ENCODE results near the gene LRCH3. TPM values are rescaled to one million over a fixed set of nuclear protein-coding genes. Genes with fewer than 3 reads are reported as not detected.

LRCH3 gene
- 26.9 TPM for polyA plus RNA-seq (2013, experiment 1 of 2)
- 26.2 TPM for polyA plus RNA-seq (2013, experiment 2 of 2)

DNA sequence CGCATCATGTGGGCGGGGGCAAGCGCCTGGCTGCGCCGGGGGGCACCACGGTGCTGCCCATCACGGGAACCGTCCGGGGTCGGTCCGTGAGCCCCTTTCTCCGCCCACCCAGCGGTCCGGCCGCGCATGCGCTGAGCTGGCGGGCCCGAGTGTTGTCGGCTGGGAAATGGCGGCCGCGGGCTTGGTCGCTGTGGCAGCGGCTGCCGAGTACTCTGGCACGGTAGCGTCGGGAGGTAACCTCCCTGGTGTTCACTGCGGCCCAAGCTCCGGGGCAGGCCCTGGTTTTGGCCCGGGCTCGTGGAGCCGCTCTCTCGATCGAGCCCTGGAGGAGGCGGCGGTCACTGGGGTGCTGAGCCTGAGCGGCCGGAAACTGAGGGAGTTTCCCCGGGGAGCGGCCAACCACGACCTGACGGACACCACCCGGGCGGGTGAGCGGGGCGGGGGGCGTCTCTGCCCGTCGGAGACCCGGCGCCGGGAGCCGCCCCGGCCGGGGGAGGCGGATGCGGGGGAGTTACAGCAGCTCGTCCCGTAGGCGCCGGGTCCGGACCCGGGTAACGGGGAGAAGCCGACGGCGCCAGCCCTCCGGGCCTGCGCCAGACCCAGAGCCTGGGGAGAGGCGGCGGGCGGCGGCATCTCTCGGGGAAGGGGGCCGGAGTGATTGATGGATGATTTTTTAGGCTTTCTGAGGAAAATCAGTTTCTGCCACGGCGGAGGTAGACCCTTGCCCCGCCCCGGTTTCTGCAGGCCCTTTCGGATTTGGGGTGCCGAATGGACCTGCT is at the start of gene LRCH3:
TSS of gene LRCH3 (plus strand) at position 142 of the 779 bp plus-strand sequence. CDS start at position 167, 25 bp downstream.
- peaks cover 0 to 13% of the 10 kb centered on the region in 2 experiments for H3K36me3 ChIP-seq (ENCODE audit: control insufficient read depth in 1 of 2, insufficient read depth in 2 of 2, low read depth in 1 of 2, low read length in 2 of 2)
- H3K27me3 ChIP-seq (ENCODE audit: control insufficient read depth in 1 of 2, insufficient read depth in 1 of 2, low read length in 2 of 2), result no peaks in the 10 kb centered on the region
- H2BK12ac ChIP-seq (ENCODE audit: low read length in 2 of 2), result peak within 1 kb of the TSS in 1 of 2 experiments; percentile 78
- H3K23ac ChIP-seq (ENCODE audit: low read length in 2 of 2), result peak within 1 kb of the TSS in 1 of 2 experiments; percentile 89
- H3K9me3 ChIP-seq (ENCODE audit: control insufficient read depth, low read length), result no peaks in the 10 kb centered on the region
- peak within 1 kb of the TSS; percentile 92 for H3K4me2 ChIP-seq (ENCODE audit: low read length, poor library complexity, severe bottlenecking)
- H3K4me3 ChIP-seq (ENCODE audit: insufficient read depth in 1 of 2, low read depth in 1 of 2, low read length in 2 of 2), result peak within 1 kb of the TSS; percentile 89 to 98
- H3K79me1 ChIP-seq (replicated peaks; ENCODE audit: low read length, poor library complexity, severe bottlenecking), result no peaks in the 10 kb centered on the region
- H2BK120ac ChIP-seq (ENCODE audit: low read depth, low read length), result peak within 1 kb of the TSS; percentile 86
- peaks cover 6% of the 10 kb centered on the region for H3K4me1 ChIP-seq (ENCODE audit: control insufficient read depth, insufficient read depth, low read depth, low read length)
- H2BK15ac ChIP-seq (ENCODE audit: low read depth, poor library complexity, severe bottlenecking), result peak within 1 kb of the TSS; percentile 96
- peak within 1 kb of the TSS; percentile 97 to 100 for H3K18ac ChIP-seq (ENCODE audit: low read depth in 1 of 2, low read length in 2 of 2)
- H4K8ac ChIP-seq (ENCODE audit: low read length), result peak within 1 kb of the TSS; percentile 99
- H3K27ac ChIP-seq (ENCODE audit: low read length, poor library complexity, severe bottlenecking), result peak within 1 kb of the TSS; percentile 93
- H2BK5ac ChIP-seq (ENCODE audit: low read depth, low read length, poor library complexity, severe bottlenecking), result peak within 1 kb of the TSS; percentile 73
- H2AFZ ChIP-seq (ENCODE audit: low read depth, low read length), result peak within 1 kb of the TSS; percentile 97
- DNase-seq, result peak; percentile 87
- peak within 1 kb of the TSS; percentile 88 to 99 for H3K4ac ChIP-seq (ENCODE audit: low read depth in 1 of 2, low read length in 2 of 2)
- 1% methylated on average over 78 of the region's 83 CpGs for WGBS
- H3K9ac ChIP-seq (ENCODE audit: low read length), result peak within 1 kb of the TSS; percentile 97
- H2AK5ac ChIP-seq (ENCODE audit: low read length, severe bottlenecking), result no peak within 1 kb of the TSS
- H3K14ac ChIP-seq (ENCODE audit: low read length in 2 of 2), result peak within 1 kb of the TSS; percentile 62 to 99
- H4K91ac ChIP-seq (ENCODE audit: low read length), result peak within 1 kb of the TSS; percentile 99

GRCh38 chr3:197742787-197743186 is 48.3 kb upstream of the LRCH3 start:
- no peak overlapping the region for H3K4me3 ChIP-seq (ENCODE audit: insufficient read depth in 1 of 2, low read depth in 1 of 2, low read length in 2 of 2)
- peaks cover 2% of the 10 kb centered on the region for H3K79me1 ChIP-seq (replicated peaks; ENCODE audit: low read length, poor library complexity, severe bottlenecking)
- no peak overlapping the region for H3K4ac ChIP-seq (ENCODE audit: low read depth in 1 of 2, low read length in 2 of 2)
- no peak overlapping the region for H3K27ac ChIP-seq (ENCODE audit: low read length, poor library complexity, severe bottlenecking)
- H2AFZ ChIP-seq (ENCODE audit: low read depth, low read length), result no peak overlapping the region
- H3K27me3 ChIP-seq (ENCODE audit: control insufficient read depth in 1 of 2, insufficient read depth in 1 of 2, low read length in 2 of 2), result no peaks in the 10 kb centered on the region
- no peak overlapping the region for H2BK120ac ChIP-seq (ENCODE audit: low read depth, low read length)
- DNase-seq, result no peak
- H2AK5ac ChIP-seq (ENCODE audit: low read length, severe bottlenecking), result no peak overlapping the region
- H3K4me2 ChIP-seq (ENCODE audit: low read length, poor library complexity, severe bottlenecking), result no peak overlapping the region
- H3K18ac ChIP-seq (ENCODE audit: low read depth in 1 of 2, low read length in 2 of 2), result no peak overlapping the region
- no peak overlapping the region for H3K14ac ChIP-seq (ENCODE audit: low read length in 2 of 2)
- no peak overlapping the region for H2BK5ac ChIP-seq (ENCODE audit: low read depth, low read length, poor library complexity, severe bottlenecking)
- no peak overlapping the region for H3K9ac ChIP-seq (ENCODE audit: low read length)
- H3K9me3 ChIP-seq (ENCODE audit: control insufficient read depth, low read length), result no peaks in the 10 kb centered on the region
- no peak overlapping the region for H3K23ac ChIP-seq (ENCODE audit: low read length in 2 of 2)
- H2BK12ac ChIP-seq (ENCODE audit: low read length in 2 of 2), result no peak overlapping the region
- no peak overlapping the region for H4K8ac ChIP-seq (ENCODE audit: low read length)
- no peak overlapping the region for H4K91ac ChIP-seq (ENCODE audit: low read length)
- WGBS, result 94% methylated on average over 3 of the region's 3 CpGs
- H3K4me1 ChIP-seq (ENCODE audit: control insufficient read depth, insufficient read depth, low read depth, low read length), result no peaks in the 10 kb centered on the region
- H2BK15ac ChIP-seq (ENCODE audit: low read depth, poor library complexity, severe bottlenecking), result no peak overlapping the region
- H3K36me3 ChIP-seq (ENCODE audit: control insufficient read depth in 1 of 2, insufficient read depth in 2 of 2, low read depth in 1 of 2, low read length in 2 of 2), result no peaks in the 10 kb centered on the region

- Histone ChIP-seq H3K79me1 (replicated peaks; ENCODE audit: low read length, poor library complexity, severe bottlenecking) (no peaks in the 10 kb centered on the region), H3K14ac (ENCODE audit: low read length in 2 of 2) (no peak overlapping the region), H3K18ac (ENCODE audit: low read depth in 1 of 2, low read length in 2 of 2) (no peak overlapping the region), H3K4me1 (ENCODE audit: control insufficient read depth, insufficient read depth, low read depth, low read length) (peaks cover under 1% of the 10 kb centered on the region), H3K4me3 (ENCODE audit: insufficient read depth in 1 of 2, low read depth in 1 of 2, low read length in 2 of 2) (no peak overlapping the region), H3K36me3 (ENCODE audit: control insufficient read depth in 1 of 2, insufficient read depth in 2 of 2, low read depth in 1 of 2, low read length in 2 of 2) (no peaks in the 10 kb centered on the region), H3K27me3 (ENCODE audit: control insufficient read depth in 1 of 2, insufficient read depth in 1 of 2, low read length in 2 of 2) (no peaks in the 10 kb centered on the region), H4K8ac (ENCODE audit: low read length) (no peak overlapping the region), H3K27ac (ENCODE audit: low read length, poor library complexity, severe bottlenecking) (no peak overlapping the region), H2AK5ac (ENCODE audit: low read length, severe bottlenecking) (no peak overlapping the region), H2BK5ac (ENCODE audit: low read depth, low read length, poor library complexity, severe bottlenecking) (no peak overlapping the region), H3K4ac (ENCODE audit: low read depth in 1 of 2, low read length in 2 of 2) (no peak overlapping the region), H3K23ac (ENCODE audit: low read length in 2 of 2) (no peak overlapping the region), H2BK12ac (ENCODE audit: low read length in 2 of 2) (no peak overlapping the region), H4K91ac (ENCODE audit: low read length) (no peak overlapping the region), H2AFZ (ENCODE audit: low read depth, low read length) (no peak overlapping the region), H2BK120ac (ENCODE audit: low read depth, low read length) (no peak overlapping the region), H3K4me2 (ENCODE audit: low read length, poor library complexity, severe bottlenecking) (no peak overlapping the region), H3K9ac (ENCODE audit: low read length) (no peak overlapping the region), H2BK15ac (ENCODE audit: low read depth, poor library complexity, severe bottlenecking) (no peak overlapping the region), H3K9me3 (ENCODE audit: control insufficient read depth, low read length) (no peaks in the 10 kb centered on the region)
- WGBS, result 100% methylated on average over 1 of the region's 3 CpGs
- DNase-seq, result no peak
Observed at GRCh38 chr3:197746209-197746608, 44.8 kb upstream of the LRCH3 start.

- Histone ChIP-seq H3K14ac (ENCODE audit: low read length in 2 of 2) (no peak overlapping the region), H3K27me3 (ENCODE audit: control insufficient read depth in 1 of 2, insufficient read depth in 1 of 2, low read length in 2 of 2) (no peaks in the 10 kb centered on the region)
- 65% methylated on average over 2 of the region's 4 CpGs for WGBS
Observed at GRCh38 chr3:197746801-197747237, 44.2 kb upstream of the LRCH3 start.

More at GRCh38 chr3:197746801-197747237, 44.2 kb upstream of the LRCH3 start:
- Histone ChIP-seq H3K9ac (ENCODE audit: low read length) (no peak overlapping the region), H4K8ac (ENCODE audit: low read length) (no peak overlapping the region), H2AK5ac (ENCODE audit: low read length, severe bottlenecking) (no peak overlapping the region), H4K91ac (ENCODE audit: low read length) (no peak overlapping the region), H3K79me1 (replicated peaks; ENCODE audit: low read length, poor library complexity, severe bottlenecking) (no peaks in the 10 kb centered on the region), H2AFZ (ENCODE audit: low read depth, low read length) (no peak overlapping the region), H2BK15ac (ENCODE audit: low read depth, poor library complexity, severe bottlenecking) (no peak overlapping the region), H3K4me1 (ENCODE audit: control insufficient read depth, insufficient read depth, low read depth, low read length) (peaks cover 4% of the 10 kb centered on the region), H3K4ac (ENCODE audit: low read depth in 1 of 2, low read length in 2 of 2) (no peak overlapping the region), H3K9me3 (ENCODE audit: control insufficient read depth, low read length) (no peaks in the 10 kb centered on the region), H2BK5ac (ENCODE audit: low read depth, low read length, poor library complexity, severe bottlenecking) (no peak overlapping the region), H3K27ac (ENCODE audit: low read length, poor library complexity, severe bottlenecking) (no peak overlapping the region), H3K23ac (ENCODE audit: low read length in 2 of 2) (no peak overlapping the region), H3K4me2 (ENCODE audit: low read length, poor library complexity, severe bottlenecking) (no peak overlapping the region), H2BK12ac (ENCODE audit: low read length in 2 of 2) (no peak overlapping the region), H3K4me3 (ENCODE audit: insufficient read depth in 1 of 2, low read depth in 1 of 2, low read length in 2 of 2) (no peak overlapping the region), H3K36me3 (ENCODE audit: control insufficient read depth in 1 of 2, insufficient read depth in 2 of 2, low read depth in 1 of 2, low read length in 2 of 2) (no peaks in the 10 kb centered on the region), H2BK120ac (ENCODE audit: low read depth, low read length) (no peak overlapping the region), H3K18ac (ENCODE audit: low read depth in 1 of 2, low read length in 2 of 2) (no peak overlapping the region)
- DNase-seq, result no peak
